HEK293T (cell line): ENCODE data around the gene C4BPB.

Experiments
- ARNT ChIP-seq: fragments of 450-650 bp; IDR thresholded peaks from 2 replicates; pipeline ENCODE4 v1.6.1; 2017; ENCODE audit warnings: mild to moderate bottlenecking
- BHLHE40 ChIP-seq: fragments of 450-650 bp; IDR thresholded peaks from 2 replicates; pipeline ENCODE4 v1.6.1; 2016; ENCODE audit warnings: mild to moderate bottlenecking, moderate library complexity, borderline replicate concordance
- CTBP1 ChIP-seq: fragments of 450-650 bp; IDR thresholded peaks from 2 replicates; pipeline ENCODE4 v1.6.1; 2016; ENCODE audit warnings: borderline replicate concordance
- FOXA1 ChIP-seq: fragments of 450-650 bp; IDR thresholded peaks from 2 replicates; pipeline ENCODE4 v1.6.1; 2016; ENCODE audit warnings: mild to moderate bottlenecking
- FOXM1 ChIP-seq: fragments of 450-650 bp; IDR thresholded peaks from 2 replicates; pipeline ENCODE4 v1.6.1; 2017; ENCODE audit warnings: mild to moderate bottlenecking, borderline replicate concordance
- SP1 ChIP-seq: fragments of 450-650 bp; IDR thresholded peaks from 2 replicates; pipeline ENCODE4 v1.6.1; 2017
- SUZ12 ChIP-seq: fragments of 450-650 bp; IDR thresholded peaks from 2 replicates; pipeline ENCODE4 v1.6.1; 2016; ENCODE audit warnings: mild to moderate bottlenecking
- TF ChIP-seq, protein P1 (sequence below): fragments of 450-650 bp; IDR thresholded peaks from 2 replicates; pipeline ENCODE4 v1.6.1; 2016

DNA sequence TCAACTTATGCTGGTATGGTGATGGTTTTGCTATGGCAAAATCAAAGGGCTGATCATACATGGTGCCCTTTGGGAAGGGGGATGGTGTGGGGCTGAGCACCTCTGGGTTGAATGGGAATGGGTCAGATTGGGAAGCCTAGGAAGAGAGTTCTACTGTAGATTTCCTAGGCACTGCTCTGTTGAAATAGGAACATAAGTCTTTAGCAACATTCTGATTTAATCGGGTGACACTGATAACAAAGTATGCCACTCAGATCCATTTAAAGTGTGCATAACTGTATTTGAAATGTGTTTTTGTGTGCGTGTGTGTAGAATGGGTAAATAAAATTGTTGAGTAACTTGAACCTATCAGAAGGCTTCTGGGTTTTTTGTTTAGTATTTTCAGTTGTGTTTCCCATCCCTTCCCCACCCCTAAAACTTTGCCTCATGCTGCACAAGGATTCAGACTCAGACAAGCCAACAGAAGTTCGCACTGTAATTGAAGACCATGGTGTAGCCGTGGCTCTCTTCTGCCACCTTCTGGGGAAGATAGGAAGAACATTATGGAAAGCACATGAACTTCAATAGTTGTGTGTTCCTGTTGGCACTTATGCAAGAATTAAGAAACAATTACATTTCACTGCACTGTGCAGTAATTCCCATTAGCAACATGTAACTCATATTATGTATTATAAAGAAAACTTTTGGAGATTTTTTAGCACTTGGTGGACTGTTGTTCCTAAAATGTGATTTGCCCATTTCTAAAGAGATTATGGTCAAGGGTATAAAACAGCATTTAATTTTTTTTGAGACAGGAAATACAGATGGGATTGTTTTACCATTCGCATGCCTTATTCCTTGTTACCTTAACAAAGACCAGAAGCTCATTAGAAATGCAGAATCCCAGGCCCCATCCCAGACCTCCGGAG lies 10.9 kb upstream of the C4BPB start:
- TF ChIP-seq SP1 (no peak), BHLHE40 (no peak), ARNT (no peak), FOXA1 (no peak), SUZ12 (no peak), CTBP1 (no peak), FOXM1 (no peak)
- TF ChIP-seq, protein P1, sequence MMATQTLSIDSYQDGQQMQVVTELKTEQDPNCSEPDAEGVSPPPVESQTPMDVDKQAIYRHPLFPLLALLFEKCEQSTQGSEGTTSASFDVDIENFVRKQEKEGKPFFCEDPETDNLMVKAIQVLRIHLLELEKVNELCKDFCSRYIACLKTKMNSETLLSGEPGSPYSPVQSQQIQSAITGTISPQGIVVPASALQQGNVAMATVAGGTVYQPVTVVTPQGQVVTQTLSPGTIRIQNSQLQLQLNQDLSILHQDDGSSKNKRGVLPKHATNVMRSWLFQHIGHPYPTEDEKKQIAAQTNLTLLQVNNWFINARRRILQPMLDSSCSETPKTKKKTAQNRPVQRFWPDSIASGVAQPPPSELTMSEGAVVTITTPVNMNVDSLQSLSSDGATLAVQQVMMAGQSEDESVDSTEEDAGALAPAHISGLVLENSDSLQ: no peak
